Measurements from ENCODE around the gene TAS2R16. TPM values are rescaled to one million over a fixed set of nuclear protein-coding genes. Genes with fewer than 3 reads are reported as not detected.

Gene TAS2R16
- total RNA-seq, 1 experiment from 2014 or later: not detected

DNA sequence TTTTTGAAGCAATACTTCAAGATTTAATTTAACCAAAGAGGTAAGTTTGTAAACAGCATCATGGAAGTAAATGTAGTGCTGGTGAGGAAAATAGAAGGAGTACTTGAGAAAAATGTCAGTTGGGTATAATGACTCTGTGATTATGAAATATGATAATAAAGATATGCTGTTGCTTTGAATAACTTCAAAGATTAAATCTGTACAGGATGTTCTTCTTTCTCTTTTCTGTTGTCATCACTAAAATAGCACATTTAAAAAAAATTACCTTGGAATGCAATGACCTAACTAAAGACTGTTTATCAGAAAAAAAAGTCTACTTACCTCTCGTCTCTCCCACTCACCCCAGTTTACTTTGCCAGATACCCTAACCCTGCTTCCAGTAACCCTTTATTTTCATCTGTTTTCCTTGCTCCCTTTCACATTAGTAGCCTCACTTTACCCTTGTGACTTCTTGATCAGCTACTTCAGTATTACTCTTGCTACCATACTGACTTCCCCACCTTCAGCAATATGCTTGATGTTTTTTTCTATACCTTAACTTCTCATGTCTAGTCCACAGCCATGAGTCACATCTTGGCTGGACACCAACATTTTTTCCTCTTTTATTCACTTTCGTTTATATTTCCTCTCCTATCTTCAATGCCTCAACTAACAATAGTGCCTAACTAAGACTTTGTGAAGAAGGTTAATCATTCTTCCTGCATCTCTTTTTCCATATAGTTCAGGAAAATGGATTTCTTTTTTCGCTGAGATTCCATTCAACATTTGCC lies 29.7 kb upstream of the TAS2R16 start:
- in situ Hi-C loops (cut with HindIII; ENCODE audit: low pct_unique_long_range_greater_than_20kb, low sequenced_read_pairs): no loop called here
- Histone ChIP-seq H3K4me3 (ENCODE audit: low read depth in 2 of 2, low read length in 2 of 2) (no peak overlapping the region), H3K9me3 (ENCODE audit: control insufficient read depth, insufficient read depth, low read depth, low read length) (no peaks in the 10 kb centered on the region; the same call in 1 of the 2 replicates), H3K27ac (ENCODE audit: low read length) (no peak overlapping the region), H3K27me3 (ENCODE audit: control insufficient read depth, insufficient read depth, low read length) (no peaks in the 10 kb centered on the region), H3K36me3 (ENCODE audit: control insufficient read depth, insufficient read depth, low read length) (no peaks in the 10 kb centered on the region), H3K4me1 (ENCODE audit: control insufficient read depth, insufficient read depth, low read length) (no peaks in the 10 kb centered on the region)
- ChIA-PET POLR2A (no interaction called here), CTCF (no interaction called here)
- DNase-seq (ENCODE audit: low read depth, low spot score): no peak
- no peak for ATAC-seq
- TF ChIP-seq SIN3A (IDR thresholded peaks at IDR 0.05; ENCODE audit: borderline replicate concordance, insufficient read depth, low read depth, low read length): no peak
- TF ChIP-seq POLR2AphosphoS5 (IDR thresholded peaks at IDR 0.05; ENCODE audit: low read depth, low read length): no peak
- TF ChIP-seq, protein P1, sequence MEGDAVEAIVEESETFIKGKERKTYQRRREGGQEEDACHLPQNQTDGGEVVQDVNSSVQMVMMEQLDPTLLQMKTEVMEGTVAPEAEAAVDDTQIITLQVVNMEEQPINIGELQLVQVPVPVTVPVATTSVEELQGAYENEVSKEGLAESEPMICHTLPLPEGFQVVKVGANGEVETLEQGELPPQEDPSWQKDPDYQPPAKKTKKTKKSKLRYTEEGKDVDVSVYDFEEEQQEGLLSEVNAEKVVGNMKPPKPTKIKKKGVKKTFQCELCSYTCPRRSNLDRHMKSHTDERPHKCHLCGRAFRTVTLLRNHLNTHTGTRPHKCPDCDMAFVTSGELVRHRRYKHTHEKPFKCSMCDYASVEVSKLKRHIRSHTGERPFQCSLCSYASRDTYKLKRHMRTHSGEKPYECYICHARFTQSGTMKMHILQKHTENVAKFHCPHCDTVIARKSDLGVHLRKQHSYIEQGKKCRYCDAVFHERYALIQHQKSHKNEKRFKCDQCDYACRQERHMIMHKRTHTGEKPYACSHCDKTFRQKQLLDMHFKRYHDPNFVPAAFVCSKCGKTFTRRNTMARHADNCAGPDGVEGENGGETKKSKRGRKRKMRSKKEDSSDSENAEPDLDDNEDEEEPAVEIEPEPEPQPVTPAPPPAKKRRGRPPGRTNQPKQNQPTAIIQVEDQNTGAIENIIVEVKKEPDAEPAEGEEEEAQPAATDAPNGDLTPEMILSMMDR (IDR thresholded peaks at IDR 0.05): no peak
- TF ChIP-seq, protein P2, sequence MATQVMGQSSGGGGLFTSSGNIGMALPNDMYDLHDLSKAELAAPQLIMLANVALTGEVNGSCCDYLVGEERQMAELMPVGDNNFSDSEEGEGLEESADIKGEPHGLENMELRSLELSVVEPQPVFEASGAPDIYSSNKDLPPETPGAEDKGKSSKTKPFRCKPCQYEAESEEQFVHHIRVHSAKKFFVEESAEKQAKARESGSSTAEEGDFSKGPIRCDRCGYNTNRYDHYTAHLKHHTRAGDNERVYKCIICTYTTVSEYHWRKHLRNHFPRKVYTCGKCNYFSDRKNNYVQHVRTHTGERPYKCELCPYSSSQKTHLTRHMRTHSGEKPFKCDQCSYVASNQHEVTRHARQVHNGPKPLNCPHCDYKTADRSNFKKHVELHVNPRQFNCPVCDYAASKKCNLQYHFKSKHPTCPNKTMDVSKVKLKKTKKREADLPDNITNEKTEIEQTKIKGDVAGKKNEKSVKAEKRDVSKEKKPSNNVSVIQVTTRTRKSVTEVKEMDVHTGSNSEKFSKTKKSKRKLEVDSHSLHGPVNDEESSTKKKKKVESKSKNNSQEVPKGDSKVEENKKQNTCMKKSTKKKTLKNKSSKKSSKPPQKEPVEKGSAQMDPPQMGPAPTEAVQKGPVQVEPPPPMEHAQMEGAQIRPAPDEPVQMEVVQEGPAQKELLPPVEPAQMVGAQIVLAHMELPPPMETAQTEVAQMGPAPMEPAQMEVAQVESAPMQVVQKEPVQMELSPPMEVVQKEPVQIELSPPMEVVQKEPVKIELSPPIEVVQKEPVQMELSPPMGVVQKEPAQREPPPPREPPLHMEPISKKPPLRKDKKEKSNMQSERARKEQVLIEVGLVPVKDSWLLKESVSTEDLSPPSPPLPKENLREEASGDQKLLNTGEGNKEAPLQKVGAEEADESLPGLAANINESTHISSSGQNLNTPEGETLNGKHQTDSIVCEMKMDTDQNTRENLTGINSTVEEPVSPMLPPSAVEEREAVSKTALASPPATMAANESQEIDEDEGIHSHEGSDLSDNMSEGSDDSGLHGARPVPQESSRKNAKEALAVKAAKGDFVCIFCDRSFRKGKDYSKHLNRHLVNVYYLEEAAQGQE (IDR thresholded peaks at IDR 0.05; ENCODE audit: insufficient read depth in 1 of 2, low read depth in 2 of 2, low read length in 1 of 2): no peak
- no peak for TF ChIP-seq TCF7L2 (IDR thresholded peaks at IDR 0.05; ENCODE audit: low read depth, low read length)
- no TSS peak for BruUV-seq (replicated peaks)
- intact Hi-C loops (cut with micrococcal nuclease; ENCODE audit: unreplicated experiment): no loop called here

DNA sequence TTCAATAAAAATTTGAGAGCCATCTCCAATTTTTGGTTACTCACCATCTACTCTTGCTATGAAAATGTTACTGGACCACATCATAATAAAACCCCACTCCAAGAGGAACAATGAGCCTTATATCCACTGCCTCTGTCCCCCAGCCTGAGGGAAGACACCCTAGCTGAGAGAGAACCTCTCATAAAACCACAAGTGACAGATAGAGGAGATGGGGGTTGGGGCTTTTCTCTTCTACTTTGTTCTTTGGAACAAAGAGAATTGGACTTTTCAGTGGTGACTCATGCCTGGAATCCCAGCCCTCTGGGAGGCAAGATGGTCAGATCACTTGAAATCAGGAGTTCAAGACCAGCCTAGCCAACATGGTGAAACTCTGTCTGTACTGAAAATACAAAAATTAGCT lies 27.6 kb upstream of the TAS2R16 start:
- no peaks in the 10 kb centered on the region for H3K36me3 ChIP-seq (ENCODE audit: control insufficient read depth, insufficient read depth, low read length)
- ATAC-seq (no peak), DNase-seq (ENCODE audit: low read depth, low spot score) (no peak)
- no peaks in the 10 kb centered on the region for H3K4me1 ChIP-seq (ENCODE audit: control insufficient read depth, insufficient read depth, low read length)
- H3K9me3 ChIP-seq (ENCODE audit: control insufficient read depth, insufficient read depth, low read depth, low read length): no peaks in the 10 kb centered on the region; the same call in 1 of the 2 replicates
- POLR2A ChIA-PET: no interaction called here
- CTCF ChIA-PET: no interaction called here
- in situ Hi-C loops (cut with HindIII; ENCODE audit: low pct_unique_long_range_greater_than_20kb, low sequenced_read_pairs) (no loop called here), intact Hi-C loops (cut with micrococcal nuclease; ENCODE audit: unreplicated experiment) (no loop called here)
- no peaks in the 10 kb centered on the region for H3K27me3 ChIP-seq (ENCODE audit: control insufficient read depth, insufficient read depth, low read length)
- no TSS peak for BruUV-seq (replicated peaks)
- no peak overlapping the region for H3K4me3 ChIP-seq (ENCODE audit: low read depth in 2 of 2, low read length in 2 of 2)
- no peak overlapping the region for H3K27ac ChIP-seq (ENCODE audit: low read length)
- TF ChIP-seq, protein P1 (IDR thresholded peaks at IDR 0.05): no peak
- no peak for TF ChIP-seq TCF7L2 (IDR thresholded peaks at IDR 0.05; ENCODE audit: low read depth, low read length)
- no peak for TF ChIP-seq POLR2AphosphoS5 (IDR thresholded peaks at IDR 0.05; ENCODE audit: low read depth, low read length)
